GM19324 (cell line): ENCODE measurements around the gene FBXO22.
"Not testable (repeated sequence)": the region's sequence is repeated elsewhere in the genome, so short reads cannot be mapped to it uniquely, and the experiment has no call there.

Source experiments
- ATAC-seq: cut with Tn5 transposase; IDR thresholded peaks from one replicate; pipeline ENCODE4 v1.9.1; 2021; ENCODE audit warnings: mild to moderate bottlenecking, moderate library complexity; ENCODE audit not compliant: unreplicated experiment, low FRiP score

Gene FBXO22

DNA sequence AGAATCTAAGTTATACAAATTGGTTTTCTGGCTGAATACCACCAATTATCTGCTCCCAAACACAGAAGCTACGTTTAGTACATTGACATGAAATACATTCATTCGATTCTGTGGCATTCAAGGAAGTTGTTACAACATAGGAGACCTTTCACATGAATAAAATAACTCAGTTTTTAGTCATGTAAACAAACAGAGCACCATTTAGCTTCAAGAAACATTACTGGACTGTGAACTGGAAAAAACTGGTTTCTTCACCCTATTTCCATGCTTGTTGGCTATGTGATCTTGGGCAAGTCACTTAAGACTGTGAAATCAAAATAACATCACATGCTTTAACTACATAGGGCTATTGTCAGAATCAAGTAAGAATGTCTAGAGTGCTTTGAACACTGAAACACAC is 62.4 kb downstream of the FBXO22 start:
- no peak for ATAC-seq

DNA sequence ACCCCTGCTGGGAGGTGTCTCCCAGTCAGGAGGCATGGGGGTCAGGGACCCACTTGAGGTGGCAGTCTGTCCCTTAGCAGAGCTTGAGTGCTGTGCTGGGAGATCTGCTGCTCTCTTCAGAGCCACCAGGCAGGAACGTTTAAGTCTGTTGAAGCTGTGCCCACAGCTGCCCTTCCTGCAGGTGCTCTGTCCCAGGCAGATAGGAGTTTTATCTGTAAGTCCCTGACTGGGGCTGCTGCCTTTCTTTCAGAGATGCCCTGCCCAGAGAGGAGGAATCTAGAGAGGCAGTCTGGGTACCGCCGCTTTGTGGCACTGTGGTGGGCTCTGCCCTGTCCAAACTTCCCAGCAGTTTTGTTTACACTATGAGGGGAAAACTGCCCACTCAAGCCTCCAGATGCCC is 73.1 kb downstream of the FBXO22 start:
- ATAC-seq: not testable (repeated sequence)

DNA sequence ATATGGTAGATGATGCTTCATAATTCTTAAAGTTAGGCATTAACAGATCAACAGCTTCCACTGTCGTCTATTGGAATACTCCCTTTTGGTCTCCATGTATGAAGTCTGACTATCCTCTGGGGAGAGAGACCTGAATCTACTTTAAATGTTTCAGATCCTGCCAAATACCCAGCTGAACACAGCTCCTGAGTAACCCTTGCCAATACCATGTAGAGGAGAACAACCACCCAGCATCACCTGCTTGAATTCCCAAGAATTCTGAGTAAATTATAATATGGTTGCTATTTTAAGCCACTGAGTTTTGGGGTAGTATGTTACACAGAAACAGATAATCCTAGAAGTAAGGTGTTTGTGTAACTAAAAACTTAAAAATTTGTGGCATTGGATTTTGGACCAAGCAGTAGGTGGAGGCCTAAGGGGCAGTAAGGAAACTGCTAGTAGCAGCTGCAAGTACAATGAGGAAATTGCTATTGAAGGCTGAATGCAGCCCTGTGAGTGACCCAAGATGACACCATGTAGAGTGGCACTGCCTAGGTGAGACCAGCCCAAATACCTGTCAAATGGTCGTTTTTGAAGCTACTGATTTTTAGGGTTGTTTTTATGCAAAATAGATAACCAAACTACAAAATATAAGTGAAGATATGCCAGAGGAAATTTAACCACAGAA is 77.6 kb downstream of the FBXO22 start:
- ATAC-seq: no peak

DNA sequence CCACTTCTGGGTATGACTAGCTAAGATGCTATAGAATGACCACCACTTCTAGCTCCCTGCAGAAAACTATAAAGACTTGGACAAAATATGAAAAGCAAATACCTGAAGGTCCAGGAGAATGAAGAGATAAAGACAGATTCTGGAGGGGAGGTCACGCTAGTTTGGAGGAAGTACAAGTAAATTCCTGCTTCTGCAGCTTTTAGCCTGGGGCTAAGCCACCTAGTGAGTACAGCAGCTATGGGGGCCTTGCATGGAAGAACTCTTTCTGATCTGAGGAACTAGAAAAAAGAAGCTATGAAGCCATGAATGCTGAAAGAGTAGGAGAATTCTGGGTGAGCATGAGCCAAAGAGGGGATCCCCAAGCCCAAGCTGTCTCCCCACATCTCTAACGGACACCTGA is 78.8 kb downstream of the FBXO22 start:
- no peak for ATAC-seq

DNA sequence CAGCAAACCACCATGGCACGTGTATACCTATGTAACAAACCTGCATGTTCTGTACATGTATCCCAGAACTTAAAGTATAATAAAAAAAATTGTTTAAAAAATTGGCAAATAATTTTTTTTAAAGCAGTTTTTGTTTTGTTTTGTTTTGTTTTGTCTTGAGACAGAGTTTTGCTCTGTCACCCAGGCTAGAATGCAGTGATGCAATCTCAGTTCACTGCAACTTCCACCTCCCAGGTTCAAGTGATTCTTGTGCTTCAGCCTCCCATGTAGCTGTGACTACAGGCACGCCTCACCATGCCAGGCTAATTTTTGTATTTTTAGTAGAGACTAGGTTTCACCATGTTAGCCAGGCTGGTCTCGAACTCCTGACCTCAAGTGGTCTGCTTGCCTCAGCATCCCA is 81.0 kb downstream of the FBXO22 start:
- not testable (repeated sequence) for ATAC-seq

DNA sequence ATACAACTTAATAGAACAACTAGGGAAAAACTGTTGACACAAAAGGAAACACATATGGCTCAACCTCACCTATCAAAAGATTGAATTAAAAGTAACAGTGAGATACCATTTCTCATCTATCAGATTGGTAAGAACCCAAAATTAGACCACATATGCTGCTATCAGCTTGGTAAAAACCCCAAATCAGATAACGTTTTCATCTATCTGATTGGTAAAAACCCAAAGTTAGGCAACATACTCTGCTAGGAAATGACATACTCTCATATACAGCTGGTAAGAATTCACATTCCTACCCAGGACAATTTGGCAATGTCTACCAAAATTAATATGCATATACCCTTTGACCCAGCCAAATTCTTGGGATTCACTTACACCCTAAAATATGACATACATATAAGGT is 82.3 kb downstream of the FBXO22 start:
- no peak for ATAC-seq

DNA sequence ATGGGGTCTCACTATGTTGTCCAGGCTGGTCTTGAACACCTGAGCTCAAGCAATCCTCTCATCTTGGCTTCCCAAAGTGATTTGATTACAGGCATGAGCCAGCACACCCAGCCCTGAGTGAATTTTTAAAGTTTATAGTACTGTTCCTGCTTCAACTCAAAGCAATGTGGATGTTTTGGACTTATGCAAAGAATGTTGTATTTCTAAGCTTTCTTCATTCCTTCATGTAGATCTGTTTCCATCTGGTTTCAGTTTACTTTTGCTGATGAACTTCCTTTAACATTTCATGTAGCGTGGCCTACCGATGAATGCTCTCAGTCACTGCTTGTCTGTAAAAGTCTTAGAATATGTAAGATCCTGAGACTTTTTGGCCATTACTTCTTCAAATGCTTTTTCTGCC is 85.4 kb downstream of the FBXO22 start:
- ATAC-seq: no peak

DNA sequence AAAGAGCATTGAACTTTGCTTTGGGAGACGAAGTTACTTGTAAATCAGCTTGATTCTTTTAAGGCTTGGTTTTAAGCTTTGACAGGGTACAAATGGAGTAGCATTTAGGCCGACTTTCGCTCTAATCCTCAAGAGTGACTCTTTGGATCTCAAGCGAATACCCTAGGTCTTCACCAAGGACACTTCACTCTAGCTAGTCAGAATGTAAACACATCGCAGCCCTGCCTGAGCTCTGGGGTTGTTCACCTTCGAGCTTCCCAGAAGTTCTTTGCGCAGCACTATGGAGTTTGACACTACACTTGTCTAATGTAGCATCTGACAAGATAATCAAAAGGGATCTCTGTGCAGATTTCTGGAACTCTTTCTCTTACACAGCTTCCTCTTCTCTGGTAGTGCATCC is 86.2 kb downstream of the FBXO22 start:
- ATAC-seq: no peak
